ENCODE results near the gene GPR108. TPM values are rescaled to one million over a fixed set of nuclear protein-coding genes. Genes with fewer than 3 reads are reported as not detected.

Gene GPR108
- polyA plus RNA-seq, 2 donors = 55.8 to 93.8 TPM

DNA sequence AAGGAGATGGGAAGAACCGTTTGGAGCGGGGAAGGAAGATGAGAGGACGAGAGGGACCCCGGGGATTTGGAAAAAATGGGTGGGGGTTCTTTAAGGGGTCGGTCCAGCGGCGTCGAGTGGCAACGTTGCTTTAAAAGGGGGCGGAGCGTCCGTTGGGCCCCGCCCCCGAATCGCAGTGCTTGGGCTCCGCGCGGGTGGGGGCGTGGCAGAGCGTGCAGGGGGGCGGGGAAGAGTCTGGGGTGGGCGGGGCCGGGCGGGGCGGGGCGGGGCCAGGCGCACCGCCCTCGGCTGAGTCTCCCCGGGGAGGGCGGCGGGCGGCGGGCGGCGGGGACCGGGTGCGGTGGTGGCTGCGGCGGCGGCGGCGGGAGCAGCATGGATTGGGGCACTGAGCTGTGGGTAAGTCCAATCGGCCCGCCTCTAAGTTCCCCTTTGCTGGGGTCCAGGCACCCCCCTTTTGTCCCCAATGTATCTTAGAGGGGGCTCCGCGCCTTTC lies 2.1 kb upstream of the GPR108 start, which contains the start of gene TRIP10:
Gene TRIP10 (plus strand): TSS at position 291 of the 493 bp plus-strand sequence. CDS start 82 bp downstream, at position 373.
- WGBS, 2 donors = 0% methylated on average over 11 to 44 of the region's 47 CpGs
- Histone ChIP-seq H3K36me3 (ENCODE audit: control insufficient read depth in 2 of 2, insufficient read depth in 2 of 2, low read length in 1 of 2) (peaks cover 5 to 12% of the 10 kb centered on the region in 2 donors), H3K4me1 (ENCODE audit: control insufficient read depth in 2 of 2, insufficient read depth in 2 of 2, low read length in 1 of 2) (peaks cover 0 to 7% of the 10 kb centered on the region in 2 donors), H3K4me3 (ENCODE audit: low read depth in 1 of 2, low read length in 2 of 2) (peak within 1 kb of the TSS; percentile 85 to 89), H3K9me3 (ENCODE audit: control insufficient read depth in 2 of 2, insufficient read depth in 1 of 2, low read depth in 1 of 2, low read length in 1 of 2) (no peaks in the 10 kb centered on the region), H3K27ac (ENCODE audit: low read depth in 2 of 2, low read length in 1 of 2) (peak within 1 kb of the TSS; percentile 92 to 99), H3K27me3 (ENCODE audit: control insufficient read depth in 1 of 2, insufficient read depth in 2 of 2, low read length in 2 of 2) (no peaks in the 10 kb centered on the region)

DNA sequence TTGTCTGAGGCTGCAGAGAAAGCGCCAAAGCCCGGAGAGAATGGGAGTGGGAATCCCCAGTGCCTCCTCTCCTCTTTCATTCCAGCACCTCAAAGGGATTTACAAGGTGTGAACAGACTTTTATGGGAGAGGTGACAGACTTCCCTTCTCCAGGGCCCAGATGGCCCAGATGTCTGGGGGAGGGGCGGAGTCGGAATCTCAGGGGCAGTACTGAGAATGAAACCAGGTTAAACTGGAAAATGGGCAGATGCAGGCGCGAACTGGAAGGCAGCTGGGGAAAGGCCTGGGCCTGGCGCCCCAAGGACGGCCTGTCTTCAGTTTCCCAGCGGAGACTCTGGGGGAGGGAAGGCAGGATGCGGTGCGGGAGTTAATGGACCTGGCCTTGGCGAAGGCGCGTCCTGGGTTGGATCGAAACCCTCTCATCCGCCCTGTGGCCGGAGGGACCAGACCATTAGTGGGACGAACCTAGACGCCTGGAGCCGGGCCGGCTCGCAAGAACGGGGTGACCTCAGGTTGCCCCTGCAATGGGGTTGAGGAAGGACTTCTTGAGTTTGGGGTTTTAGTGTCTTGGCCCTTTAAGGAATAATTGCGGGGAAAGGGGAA lies 1.5 kb upstream of the GPR108 start:
- Histone ChIP-seq H3K27ac (ENCODE audit: low read depth in 2 of 2, low read length in 1 of 2) (peak overlapping the region; percentile 92 to 99), H3K27me3 (ENCODE audit: control insufficient read depth in 1 of 2, insufficient read depth in 2 of 2, low read length in 2 of 2) (no peaks in the 10 kb centered on the region), H3K4me1 (ENCODE audit: control insufficient read depth in 2 of 2, insufficient read depth in 2 of 2, low read length in 1 of 2) (peaks cover 0 to 3% of the 10 kb centered on the region in 2 donors), H3K36me3 (ENCODE audit: control insufficient read depth in 2 of 2, insufficient read depth in 2 of 2, low read length in 1 of 2) (peaks cover 0 to 11% of the 10 kb centered on the region in 2 donors), H3K4me3 (ENCODE audit: low read depth in 1 of 2, low read length in 2 of 2) (peak overlapping the region; percentile 40 to 89), H3K9me3 (ENCODE audit: control insufficient read depth in 2 of 2, insufficient read depth in 1 of 2, low read depth in 1 of 2, low read length in 1 of 2) (no peaks in the 10 kb centered on the region)
- 12 to 15% methylated on average over 24 of the region's 24 CpGs for WGBS, 2 donors

DNA sequence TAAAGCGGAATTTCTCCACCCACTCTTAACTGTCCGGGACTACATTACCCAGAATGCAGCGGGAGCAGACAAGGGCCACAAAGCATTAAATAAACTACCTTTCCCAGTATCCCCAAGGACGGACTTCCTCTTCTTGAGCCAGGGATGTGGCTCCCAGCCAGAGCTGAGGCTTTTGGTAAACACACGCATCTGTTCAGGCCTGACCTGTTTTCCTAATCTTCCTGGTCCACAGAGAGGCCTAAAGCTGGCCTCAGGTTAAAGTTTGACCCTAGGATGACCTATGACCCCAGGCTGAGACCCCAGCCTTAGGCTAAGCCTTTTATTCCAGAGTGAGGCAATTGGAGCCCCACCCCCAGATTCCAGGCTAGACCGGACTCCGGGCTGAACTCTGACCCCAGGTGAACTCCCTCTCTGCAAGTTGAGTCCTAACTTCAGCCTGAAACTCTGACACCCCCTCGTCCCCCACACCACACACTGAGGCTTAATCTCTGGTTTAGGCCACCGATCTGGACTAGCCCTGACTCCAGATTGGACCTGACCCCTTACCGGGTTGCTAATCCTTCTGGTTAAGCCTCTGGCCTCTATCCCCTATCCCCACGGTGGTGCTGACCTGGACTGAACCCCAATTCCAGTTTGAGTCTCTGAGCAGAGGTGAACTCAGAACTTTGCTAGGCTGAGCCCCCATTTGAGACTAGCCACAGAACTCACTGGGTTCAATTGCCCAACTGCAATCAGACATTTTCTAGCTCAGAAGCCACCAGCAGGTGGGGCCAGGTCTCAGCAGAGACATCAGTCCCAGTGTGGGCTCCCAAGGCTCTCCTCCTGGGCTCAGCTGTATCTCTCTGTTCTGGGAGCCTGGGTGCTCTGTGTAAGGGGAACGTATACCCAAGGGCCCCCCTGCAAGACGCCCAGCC lies 750 bp upstream of the GPR108 start:
- WGBS, 2 donors = 8 to 13% methylated on average over 13 of the region's 13 CpGs
- peaks cover 0 to 3% of the 10 kb centered on the region in 2 donors for H3K4me1 ChIP-seq (ENCODE audit: control insufficient read depth in 2 of 2, insufficient read depth in 2 of 2, low read length in 1 of 2)
- H3K27ac ChIP-seq (ENCODE audit: low read depth in 2 of 2, low read length in 1 of 2) = peak overlapping the region; percentile 92 to 99
- H3K36me3 ChIP-seq (ENCODE audit: control insufficient read depth in 2 of 2, insufficient read depth in 2 of 2, low read length in 1 of 2) = peaks cover 0 to 11% of the 10 kb centered on the region in 2 donors
- no peaks in the 10 kb centered on the region for H3K9me3 ChIP-seq (ENCODE audit: control insufficient read depth in 2 of 2, insufficient read depth in 1 of 2, low read depth in 1 of 2, low read length in 1 of 2)
- peak overlapping the region; percentile 40 to 89 for H3K4me3 ChIP-seq (ENCODE audit: low read depth in 1 of 2, low read length in 2 of 2)
- H3K27me3 ChIP-seq (ENCODE audit: control insufficient read depth in 1 of 2, insufficient read depth in 2 of 2, low read length in 2 of 2) = no peaks in the 10 kb centered on the region

DNA sequence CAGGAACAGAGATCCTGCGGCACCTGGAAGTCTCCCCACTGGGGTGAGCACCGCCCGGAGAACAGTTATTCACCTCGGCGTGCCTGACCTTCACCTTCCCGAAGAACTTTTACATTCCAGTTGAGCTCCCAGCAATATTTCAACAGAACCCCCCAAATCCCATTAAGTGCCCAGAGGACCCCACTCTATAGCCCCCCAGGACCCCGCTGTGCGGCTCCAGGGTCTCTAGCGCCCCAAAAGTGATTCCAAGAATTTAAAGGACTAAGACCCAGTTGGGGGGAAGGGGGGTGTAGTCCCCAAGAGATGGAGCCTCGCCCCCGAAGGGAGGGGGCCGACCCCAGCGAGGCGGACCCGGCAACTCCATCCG lies 480 bp downstream of the GPR108 start:
- 0% methylated on average over 15 to 16 of the region's 16 CpGs for WGBS, 2 donors
- peak overlapping the region; percentile 83 for H3K4me3 ChIP-seq (ENCODE audit: low read depth in 1 of 2, low read length in 2 of 2)
- H3K4me1 ChIP-seq (ENCODE audit: control insufficient read depth in 2 of 2, insufficient read depth in 2 of 2, low read length in 1 of 2) = peaks cover 0 to 3% of the 10 kb centered on the region in 2 donors
- H3K27ac ChIP-seq (ENCODE audit: low read depth in 2 of 2, low read length in 1 of 2) = peak overlapping the region; percentile 74 to 92
- no peaks in the 10 kb centered on the region for H3K27me3 ChIP-seq (ENCODE audit: control insufficient read depth in 1 of 2, insufficient read depth in 2 of 2, low read length in 2 of 2)
- peaks cover 3 to 17% of the 10 kb centered on the region in 2 donors for H3K36me3 ChIP-seq (ENCODE audit: control insufficient read depth in 2 of 2, insufficient read depth in 2 of 2, low read length in 1 of 2)
- peaks cover 0 to 1% of the 10 kb centered on the region in 2 donors for H3K9me3 ChIP-seq (ENCODE audit: control insufficient read depth in 2 of 2, insufficient read depth in 1 of 2, low read depth in 1 of 2, low read length in 1 of 2)

DNA sequence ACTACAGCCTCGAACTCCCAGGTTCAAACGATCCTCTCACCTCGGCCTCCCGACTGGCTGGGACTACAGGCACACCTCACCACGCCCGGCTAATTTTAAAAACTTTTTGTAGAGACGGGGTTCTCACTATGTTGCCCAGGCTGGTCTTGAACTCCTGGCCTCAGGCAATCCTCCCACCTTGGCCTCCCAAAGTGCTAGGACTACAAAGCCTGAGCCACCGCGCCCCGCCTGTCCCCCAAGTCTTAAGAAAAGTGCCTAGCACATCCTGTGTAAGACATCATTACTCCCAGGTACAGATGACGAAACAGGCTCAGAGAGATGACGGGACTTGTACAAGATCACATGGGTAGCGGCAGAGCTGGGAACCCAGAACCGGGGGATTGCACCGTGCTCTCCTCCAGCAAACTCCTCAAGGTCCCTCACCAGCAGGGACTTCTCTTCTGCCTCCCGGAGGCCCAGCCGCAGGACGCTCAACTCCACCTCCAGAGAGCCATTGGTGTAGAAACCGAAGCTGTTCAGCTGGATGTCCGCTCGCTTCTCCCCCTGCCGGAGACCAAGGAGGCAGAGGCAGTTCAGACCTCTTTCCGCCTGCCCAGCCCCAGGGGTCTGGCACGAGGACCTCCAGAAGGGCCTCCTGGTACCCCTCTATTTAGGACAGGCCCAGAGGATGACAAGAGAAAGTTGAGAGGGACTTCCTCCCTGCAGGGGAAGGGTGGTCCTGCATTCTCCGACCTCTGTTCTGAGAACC lies 1.0 kb downstream of the GPR108 start:
- Histone ChIP-seq H3K4me1 (ENCODE audit: control insufficient read depth in 2 of 2, insufficient read depth in 2 of 2, low read length in 1 of 2) (peaks cover 0 to 3% of the 10 kb centered on the region in 2 donors), H3K9me3 (ENCODE audit: control insufficient read depth in 2 of 2, insufficient read depth in 1 of 2, low read depth in 1 of 2, low read length in 1 of 2) (peaks cover 0 to 3% of the 10 kb centered on the region in 2 donors), H3K27ac (ENCODE audit: low read depth in 2 of 2, low read length in 1 of 2) (peak overlapping the region; percentile 74 to 92), H3K4me3 (ENCODE audit: low read depth in 1 of 2, low read length in 2 of 2) (peak overlapping the region; percentile 83), H3K27me3 (ENCODE audit: control insufficient read depth in 1 of 2, insufficient read depth in 2 of 2, low read length in 2 of 2) (no peaks in the 10 kb centered on the region), H3K36me3 (ENCODE audit: control insufficient read depth in 2 of 2, insufficient read depth in 2 of 2, low read length in 1 of 2) (peaks cover 5 to 20% of the 10 kb centered on the region in 2 donors)
- 17 to 19% methylated on average over 25 of the region's 25 CpGs for WGBS, 2 donors

DNA sequence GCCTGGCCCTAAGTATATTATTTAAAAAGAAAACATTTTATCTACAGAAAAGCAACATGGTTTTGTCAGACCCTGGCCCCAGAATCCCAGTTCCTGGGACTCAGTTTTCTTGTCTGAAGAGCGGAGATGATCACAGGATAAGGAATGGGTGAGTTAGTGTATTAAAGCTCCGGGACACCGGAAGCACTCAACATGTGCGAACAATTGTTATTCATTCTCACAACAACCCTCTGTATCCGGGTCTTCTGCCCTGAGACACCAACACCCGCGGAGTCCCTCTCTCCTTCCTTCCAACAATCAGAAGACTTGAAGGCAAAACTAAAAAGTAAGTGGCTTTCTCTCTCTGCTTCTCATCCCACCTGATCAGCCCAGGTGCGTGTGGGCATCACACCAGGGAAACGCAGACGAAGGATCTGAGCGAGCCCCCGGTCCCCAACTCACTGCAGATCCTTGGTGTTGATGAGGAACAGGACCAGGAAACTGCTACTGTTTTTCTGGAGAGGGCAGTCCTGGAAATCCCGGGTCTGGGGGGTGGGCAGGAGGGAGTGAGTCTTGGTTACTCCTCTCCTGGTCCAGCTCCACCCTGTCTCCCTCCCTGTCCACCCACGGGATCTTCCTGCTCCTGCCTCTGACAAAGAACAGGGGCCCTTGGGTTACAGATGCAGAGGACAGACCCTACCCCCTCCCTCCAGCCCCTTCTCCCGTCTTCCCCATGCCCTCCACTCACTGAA lies 2.0 kb downstream of the GPR108 start:
- H3K4me1 ChIP-seq (ENCODE audit: control insufficient read depth in 2 of 2, insufficient read depth in 2 of 2, low read length in 1 of 2) = peaks cover 0 to 3% of the 10 kb centered on the region in 2 donors
- 73 to 80% methylated on average over 15 of the region's 15 CpGs for WGBS, 2 donors
- peak overlapping the region in 1 of 2 donors; percentile 83 for H3K4me3 ChIP-seq (ENCODE audit: low read depth in 1 of 2, low read length in 2 of 2)
- H3K27me3 ChIP-seq (ENCODE audit: control insufficient read depth in 1 of 2, insufficient read depth in 2 of 2, low read length in 2 of 2) = no peaks in the 10 kb centered on the region
- H3K36me3 ChIP-seq (ENCODE audit: control insufficient read depth in 2 of 2, insufficient read depth in 2 of 2, low read length in 1 of 2) = peaks cover 5 to 26% of the 10 kb centered on the region in 2 donors
- H3K27ac ChIP-seq (ENCODE audit: low read depth in 2 of 2, low read length in 1 of 2) = peak overlapping the region; percentile 14 to 92
- peaks cover 0 to 3% of the 10 kb centered on the region in 2 donors for H3K9me3 ChIP-seq (ENCODE audit: control insufficient read depth in 2 of 2, insufficient read depth in 1 of 2, low read depth in 1 of 2, low read length in 1 of 2)

DNA sequence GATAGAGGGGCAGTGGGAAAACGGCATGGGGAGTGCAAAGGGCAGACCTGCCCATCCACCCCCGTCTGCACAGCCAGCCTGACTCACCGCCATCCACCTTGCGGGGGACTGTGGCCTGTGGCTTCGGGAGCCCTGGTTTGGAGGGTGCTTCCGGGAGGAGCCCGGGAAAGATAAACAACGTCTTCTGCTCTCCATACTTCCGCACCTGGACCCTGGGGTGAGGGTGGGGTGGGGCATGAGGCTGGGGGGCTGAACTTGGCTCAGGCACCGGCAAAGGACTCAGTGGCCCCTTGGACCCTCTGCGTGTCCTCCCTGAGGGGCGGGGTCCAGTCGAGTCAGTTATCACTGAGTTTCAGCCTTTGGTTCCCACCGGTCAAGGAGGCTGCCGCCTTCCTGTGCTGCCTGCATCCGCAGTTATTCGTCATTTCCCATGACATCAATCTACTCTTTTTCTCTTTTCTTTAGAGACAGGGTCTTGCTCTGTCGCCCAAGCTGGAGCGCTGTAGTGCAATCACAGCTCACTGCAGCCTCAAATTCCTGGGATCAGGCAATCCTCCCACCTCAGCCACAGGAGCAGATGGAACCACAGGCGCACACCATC lies 3.2 kb downstream of the GPR108 start:
- Histone ChIP-seq H3K4me3 (ENCODE audit: low read depth in 1 of 2, low read length in 2 of 2) (no peak overlapping the region), H3K4me1 (ENCODE audit: control insufficient read depth in 2 of 2, insufficient read depth in 2 of 2, low read length in 1 of 2) (peaks cover 0 to 3% of the 10 kb centered on the region in 2 donors), H3K9me3 (ENCODE audit: control insufficient read depth in 2 of 2, insufficient read depth in 1 of 2, low read depth in 1 of 2, low read length in 1 of 2) (peaks cover 0 to 3% of the 10 kb centered on the region in 2 donors), H3K27me3 (ENCODE audit: control insufficient read depth in 1 of 2, insufficient read depth in 2 of 2, low read length in 2 of 2) (no peaks in the 10 kb centered on the region), H3K36me3 (ENCODE audit: control insufficient read depth in 2 of 2, insufficient read depth in 2 of 2, low read length in 1 of 2) (peaks cover 5 to 26% of the 10 kb centered on the region in 2 donors), H3K27ac (ENCODE audit: low read depth in 2 of 2, low read length in 1 of 2) (no peak overlapping the region)
- 77 to 81% methylated on average over 20 of the region's 20 CpGs for WGBS, 2 donors

DNA sequence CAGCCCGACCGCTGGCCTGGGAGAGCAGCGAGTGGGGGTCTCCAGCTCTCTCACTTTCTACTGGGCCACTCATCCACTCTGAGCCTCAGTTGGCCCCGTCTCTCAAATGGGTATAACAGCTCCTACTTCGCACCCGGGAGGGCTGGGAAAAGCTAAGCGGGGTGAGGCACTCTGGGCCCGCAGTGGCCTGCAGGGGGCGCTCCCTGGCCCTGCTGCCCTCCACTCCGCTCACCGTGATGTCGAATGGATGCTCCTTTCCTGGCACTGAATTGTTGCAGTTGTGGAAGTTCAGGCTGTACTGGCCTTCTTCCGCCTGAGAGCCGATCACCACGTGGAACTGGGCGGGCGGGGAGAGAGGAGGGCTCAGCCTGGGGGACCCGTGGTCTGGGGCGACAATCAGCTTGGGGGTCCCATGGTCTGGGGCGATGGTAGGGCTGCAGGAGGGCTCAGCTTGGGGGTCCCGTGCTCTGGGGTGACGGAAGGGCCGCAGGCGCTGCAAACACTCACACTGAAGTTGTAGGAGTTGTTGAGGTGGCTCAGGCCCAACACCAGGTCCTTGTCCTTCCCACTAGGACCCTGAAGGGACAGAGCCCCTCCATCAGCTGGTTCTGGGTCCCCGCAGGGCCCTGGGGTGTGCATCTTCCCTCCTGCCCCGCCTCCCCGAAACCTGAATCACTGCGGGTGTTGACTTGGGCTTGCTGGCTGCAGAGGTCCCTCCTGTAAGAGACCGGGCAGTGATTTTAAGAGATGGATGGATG lies 3.9 kb downstream of the GPR108 start:
- Histone ChIP-seq H3K9me3 (ENCODE audit: control insufficient read depth in 2 of 2, insufficient read depth in 1 of 2, low read depth in 1 of 2, low read length in 1 of 2) (peaks cover 0 to 3% of the 10 kb centered on the region in 2 donors), H3K4me3 (ENCODE audit: low read depth in 1 of 2, low read length in 2 of 2) (no peak overlapping the region), H3K4me1 (ENCODE audit: control insufficient read depth in 2 of 2, insufficient read depth in 2 of 2, low read length in 1 of 2) (peaks cover 0 to 3% of the 10 kb centered on the region in 2 donors), H3K36me3 (ENCODE audit: control insufficient read depth in 2 of 2, insufficient read depth in 2 of 2, low read length in 1 of 2) (peaks cover 5 to 26% of the 10 kb centered on the region in 2 donors), H3K27ac (ENCODE audit: low read depth in 2 of 2, low read length in 1 of 2) (no peak overlapping the region), H3K27me3 (ENCODE audit: control insufficient read depth in 1 of 2, insufficient read depth in 2 of 2, low read length in 2 of 2) (no peaks in the 10 kb centered on the region)
- 90 to 92% methylated on average over 29 of the region's 29 CpGs for WGBS, 2 donors
